ENCODE data around the gene GLI3.

Gene GLI3

DNA sequence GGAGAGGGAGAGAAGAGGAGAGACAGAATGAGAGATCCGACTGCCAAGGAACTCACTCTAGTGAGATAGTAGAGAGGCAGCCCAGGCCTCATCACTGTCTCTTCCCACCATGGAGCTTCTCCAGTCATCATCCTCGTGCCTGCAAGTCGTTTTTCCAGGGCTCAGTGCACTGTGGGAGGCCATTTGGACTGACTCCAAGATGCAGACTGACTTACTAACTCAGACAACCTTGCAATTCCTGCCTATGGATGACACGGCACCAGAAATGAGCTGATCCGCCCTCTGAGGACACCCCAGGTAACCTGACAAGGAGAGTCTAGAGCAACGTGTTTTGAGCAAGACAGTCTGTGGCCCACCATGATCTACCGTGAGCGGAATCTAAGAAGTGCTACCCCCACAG is 154.9 kb downstream of the GLI3 start:
- Mint-ChIP-seq H3K27me3 (no peaks in the 10 kb centered on the region), H3K27ac (ENCODE audit: low read depth) (no peak overlapping the region), H3K9me3 (no peaks in the 10 kb centered on the region), H3K36me3 (ENCODE audit: insufficient read depth) (no peaks in the 10 kb centered on the region), H3K4me3 (no peak overlapping the region), H3K4me1 (no peaks in the 10 kb centered on the region)
- DNase-seq (ENCODE audit: low spot score in 2 of 2) = no peak
- no peak for ATAC-seq (replicated peaks; ENCODE audit: extremely low read depth, poor library complexity, severe bottlenecking)

DNA sequence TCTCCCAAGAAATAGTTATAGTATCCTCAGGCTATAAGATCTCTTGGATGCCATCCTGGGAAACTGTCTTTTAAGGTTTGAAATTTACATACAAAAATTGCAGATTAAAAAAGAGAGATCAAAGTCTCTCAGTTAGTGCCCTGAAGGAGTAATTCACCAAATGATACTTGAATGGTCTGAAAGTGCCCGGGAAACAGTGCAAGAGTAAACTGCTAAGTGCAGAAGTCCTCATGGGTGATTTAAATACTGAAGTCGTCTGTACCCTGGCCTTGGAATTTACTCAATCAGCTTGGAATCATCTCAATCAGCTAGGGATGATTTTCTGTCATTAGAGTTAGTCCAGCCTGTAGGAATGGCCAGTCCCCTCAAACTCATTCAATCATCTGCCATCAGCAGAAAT is 155.3 kb downstream of the GLI3 start:
- no peaks in the 10 kb centered on the region for H3K27me3 Mint-ChIP-seq
- DNase-seq (ENCODE audit: low spot score in 2 of 2) (no peak), ATAC-seq (replicated peaks; ENCODE audit: extremely low read depth, poor library complexity, severe bottlenecking) (no peak)
- H3K4me1 Mint-ChIP-seq = no peaks in the 10 kb centered on the region
- no peaks in the 10 kb centered on the region for H3K9me3 Mint-ChIP-seq
- H3K4me3 Mint-ChIP-seq = no peak overlapping the region
- H3K27ac Mint-ChIP-seq (ENCODE audit: low read depth) = no peak overlapping the region
- no peaks in the 10 kb centered on the region for H3K36me3 Mint-ChIP-seq (ENCODE audit: insufficient read depth)

DNA sequence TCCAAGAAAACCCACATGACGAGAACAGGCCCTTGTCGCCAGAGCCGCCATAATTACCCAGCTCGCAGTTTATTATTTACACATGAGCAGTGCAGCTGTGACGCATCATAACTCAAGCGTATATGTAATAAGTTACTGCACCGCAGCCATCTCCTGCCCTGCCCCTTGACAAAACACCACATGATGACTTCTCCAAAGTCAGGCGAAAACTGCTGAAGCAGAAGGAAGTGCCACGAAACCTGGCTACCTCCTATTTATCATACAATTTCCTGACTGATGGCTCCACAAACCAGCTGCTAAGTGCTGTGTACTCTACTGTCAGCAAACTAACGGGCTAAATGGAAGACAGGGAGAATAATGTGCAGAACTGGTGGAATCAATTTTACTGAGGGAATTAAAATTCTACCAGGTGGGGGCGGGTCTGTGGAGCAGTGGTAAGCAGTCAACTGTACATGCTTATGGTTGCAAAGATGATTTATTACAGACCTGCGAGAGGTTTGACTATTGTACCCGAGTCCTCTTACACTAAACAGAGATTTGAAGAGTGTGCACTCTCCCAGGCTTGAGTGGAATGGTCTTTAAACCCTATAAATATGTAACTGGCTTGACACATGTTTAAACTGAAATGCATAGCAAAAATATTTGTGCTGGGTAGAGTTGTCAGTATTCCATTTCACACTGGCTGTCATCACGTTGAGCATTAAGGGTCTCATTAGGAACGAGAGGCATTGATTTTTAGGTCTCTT is 156.0 kb downstream of the GLI3 start:
- Mint-ChIP-seq H3K4me1 (no peaks in the 10 kb centered on the region), H3K36me3 (ENCODE audit: insufficient read depth) (no peaks in the 10 kb centered on the region)

DNA sequence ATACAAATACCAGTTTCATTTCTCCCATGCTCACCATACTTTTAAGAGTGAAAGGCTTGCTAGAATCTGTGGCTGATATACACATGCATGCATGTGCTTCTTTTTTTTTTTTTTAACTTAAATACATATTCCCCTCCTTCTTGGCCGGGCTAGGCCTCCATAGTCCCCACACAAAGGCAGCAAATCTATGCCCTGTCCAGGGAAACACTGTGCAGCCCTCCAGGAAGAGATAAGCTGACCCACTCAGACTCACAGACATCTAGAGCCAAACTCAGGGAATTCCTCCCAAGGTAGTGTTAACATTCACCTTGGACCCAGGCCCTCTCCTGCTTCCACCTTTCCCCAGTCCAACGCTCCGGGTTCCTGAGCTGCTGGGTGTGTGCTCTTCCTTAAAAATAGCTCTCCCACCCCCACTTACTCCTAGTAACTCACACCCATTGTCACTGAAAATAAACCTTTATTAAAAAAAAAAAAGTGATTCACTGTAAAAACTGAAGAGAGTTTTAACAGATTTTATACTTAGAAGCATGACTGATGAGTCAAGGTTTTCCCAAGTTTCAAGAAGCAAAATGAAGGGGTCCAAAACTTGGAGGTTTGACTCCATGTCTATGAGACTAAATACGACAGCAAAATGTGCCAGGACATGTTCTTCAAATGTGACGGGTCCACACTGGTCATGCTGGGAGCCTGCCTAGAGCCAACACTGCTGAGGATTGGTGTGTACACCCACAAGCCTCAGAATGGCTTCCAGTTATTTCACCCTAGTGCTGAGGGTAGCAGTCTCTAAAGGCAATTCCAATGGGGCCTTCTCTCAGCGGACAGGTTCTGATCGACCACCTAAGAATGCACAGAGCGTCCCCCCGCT is 159.5 kb downstream of the GLI3 start:
- H3K4me1 Mint-ChIP-seq = no peaks in the 10 kb centered on the region
- DNase-seq (ENCODE audit: low spot score in 2 of 2) (no peak), ATAC-seq (replicated peaks; ENCODE audit: extremely low read depth, poor library complexity, severe bottlenecking) (no peak)
- H3K9me3 Mint-ChIP-seq = no peaks in the 10 kb centered on the region
- H3K27me3 Mint-ChIP-seq = no peaks in the 10 kb centered on the region
- H3K4me3 Mint-ChIP-seq = no peak overlapping the region
- H3K27ac Mint-ChIP-seq (ENCODE audit: low read depth) = no peak overlapping the region
- H3K36me3 Mint-ChIP-seq (ENCODE audit: insufficient read depth) = no peaks in the 10 kb centered on the region

More for the DNA sequence above, 156.0 kb downstream of the GLI3 start:
- Mint-ChIP-seq H3K27ac (ENCODE audit: low read depth) (no peak overlapping the region), H3K4me3 (no peak overlapping the region), H3K9me3 (no peaks in the 10 kb centered on the region), H3K27me3 (no peaks in the 10 kb centered on the region)
- DNase-seq (ENCODE audit: low spot score in 2 of 2) (no peak), ATAC-seq (replicated peaks; ENCODE audit: extremely low read depth, poor library complexity, severe bottlenecking) (no peak)

DNA sequence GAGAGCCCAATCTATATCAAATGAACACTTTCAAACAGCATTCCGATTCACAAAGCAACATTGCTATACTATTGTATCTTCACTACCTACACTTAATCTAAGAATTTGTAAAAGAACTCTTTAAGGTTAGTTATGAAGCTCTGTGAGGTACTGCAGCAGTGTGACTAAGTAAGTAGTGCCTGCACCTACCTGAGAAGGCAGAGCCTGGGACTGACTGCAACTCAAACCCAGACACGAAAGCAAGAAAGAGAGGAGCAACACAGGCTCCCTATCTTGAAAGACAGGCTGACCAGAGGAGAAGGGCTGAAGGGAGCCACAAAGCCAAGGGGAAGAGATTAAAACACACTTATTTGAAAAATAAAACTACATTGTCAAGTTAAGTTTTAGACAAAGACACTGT is 160.1 kb downstream of the GLI3 start:
- H3K4me3 Mint-ChIP-seq = no peak overlapping the region
- peaks cover 1% of the 10 kb centered on the region for H3K36me3 Mint-ChIP-seq (ENCODE audit: insufficient read depth)
- ATAC-seq (replicated peaks; ENCODE audit: extremely low read depth, poor library complexity, severe bottlenecking) (no peak), DNase-seq (ENCODE audit: low spot score in 2 of 2) (no peak)
- H3K27ac Mint-ChIP-seq (ENCODE audit: low read depth) = no peak overlapping the region
- no peaks in the 10 kb centered on the region for H3K27me3 Mint-ChIP-seq
- no peaks in the 10 kb centered on the region for H3K4me1 Mint-ChIP-seq
- H3K9me3 Mint-ChIP-seq = no peaks in the 10 kb centered on the region

DNA sequence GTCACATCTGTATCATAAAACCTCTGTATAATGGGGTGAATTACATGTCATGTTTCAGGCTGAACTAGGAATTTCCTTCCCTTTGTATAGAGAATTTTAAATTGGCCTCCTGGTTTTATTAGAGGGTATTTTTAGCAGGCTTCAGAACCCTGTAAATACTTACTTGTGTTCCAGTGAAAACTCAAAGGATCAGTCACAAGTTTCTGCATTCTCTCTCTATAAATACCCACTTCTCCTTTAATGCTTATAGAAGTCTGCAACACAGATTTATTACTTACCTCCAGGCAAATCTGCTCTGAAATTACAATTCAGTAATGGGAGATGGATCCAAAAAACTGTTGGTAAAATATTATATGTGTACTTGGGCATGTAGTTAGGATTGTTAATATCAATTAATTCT is 161.6 kb downstream of the GLI3 start:
- ATAC-seq (replicated peaks; ENCODE audit: extremely low read depth, poor library complexity, severe bottlenecking) = no peak
- H3K27me3 Mint-ChIP-seq = no peaks in the 10 kb centered on the region
- H3K4me1 Mint-ChIP-seq = no peaks in the 10 kb centered on the region
- no peak overlapping the region for H3K27ac Mint-ChIP-seq (ENCODE audit: low read depth)
- DNase-seq (ENCODE audit: low spot score in 2 of 2) = no peak
- peaks cover 3% of the 10 kb centered on the region for H3K36me3 Mint-ChIP-seq (ENCODE audit: insufficient read depth)
- no peak overlapping the region for H3K4me3 Mint-ChIP-seq
- H3K9me3 Mint-ChIP-seq = no peaks in the 10 kb centered on the region

DNA sequence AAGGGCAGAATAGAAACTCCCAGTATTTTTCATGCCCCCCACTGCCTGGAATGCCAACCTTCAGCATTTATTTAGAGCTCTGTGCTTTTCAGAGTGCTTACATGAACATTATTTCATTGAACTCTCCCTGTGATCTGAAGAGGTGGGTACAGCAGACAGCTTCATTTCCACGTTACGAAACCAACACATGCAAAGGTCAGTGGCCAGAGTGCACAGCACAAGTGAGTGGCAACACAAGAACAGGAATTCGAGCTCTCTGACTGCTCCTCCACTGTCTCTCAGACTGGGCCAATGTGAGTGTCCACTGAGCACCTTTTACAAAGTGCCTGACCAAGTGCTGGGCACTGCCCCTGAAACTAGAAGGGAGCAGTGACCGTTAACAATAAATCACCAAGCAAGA is 162.9 kb downstream of the GLI3 start:
- H3K4me3 Mint-ChIP-seq = no peak overlapping the region
- ATAC-seq (replicated peaks; ENCODE audit: extremely low read depth, poor library complexity, severe bottlenecking) (no peak), DNase-seq (ENCODE audit: low spot score in 2 of 2) (no peak)
- H3K36me3 Mint-ChIP-seq (ENCODE audit: insufficient read depth) = peaks cover 3% of the 10 kb centered on the region
- no peaks in the 10 kb centered on the region for H3K4me1 Mint-ChIP-seq
- no peaks in the 10 kb centered on the region for H3K9me3 Mint-ChIP-seq
- no peak overlapping the region for H3K27ac Mint-ChIP-seq (ENCODE audit: low read depth)
- no peaks in the 10 kb centered on the region for H3K27me3 Mint-ChIP-seq

DNA sequence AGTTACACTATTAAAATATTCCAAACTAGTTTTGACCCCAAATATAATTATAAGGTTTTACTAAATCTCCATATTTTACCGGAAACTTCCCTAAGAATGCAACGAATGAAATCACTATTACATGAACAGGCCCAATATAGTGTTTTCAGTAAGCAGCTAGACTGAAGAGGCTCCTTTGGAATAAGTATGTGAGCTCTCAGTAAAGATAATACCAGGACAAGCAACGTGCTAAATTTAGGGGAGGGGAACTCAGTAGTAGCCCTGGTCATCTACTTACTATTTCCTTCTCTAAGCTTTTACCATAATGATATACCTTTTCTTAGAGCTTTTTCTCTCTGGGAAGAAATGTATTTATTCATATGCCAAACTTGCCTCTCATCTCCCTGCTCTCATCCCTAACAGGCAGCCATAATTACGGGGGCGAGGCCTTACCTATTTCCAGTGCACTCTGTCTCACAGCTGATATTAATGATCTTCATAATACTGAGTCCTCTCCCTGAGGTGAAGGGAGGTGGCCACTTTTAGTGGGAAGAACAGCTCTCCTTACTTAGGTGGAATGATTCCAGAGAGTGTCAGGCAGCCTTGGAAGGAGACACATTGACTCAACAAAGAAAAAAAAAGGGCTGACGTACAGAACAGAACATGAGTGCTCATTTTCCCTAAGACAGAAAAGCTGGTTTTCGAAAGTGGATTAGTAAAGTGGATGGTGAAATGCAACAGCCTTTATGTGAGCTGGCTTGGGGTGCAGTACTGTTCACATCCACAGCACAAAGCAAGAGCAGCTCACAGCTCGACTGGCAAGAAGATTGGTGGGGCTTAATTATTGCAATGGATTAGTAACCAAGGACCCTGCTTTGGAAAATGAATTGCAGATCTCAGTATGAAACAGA is 165.4 kb downstream of the GLI3 start:
- peaks cover 3% of the 10 kb centered on the region for H3K36me3 Mint-ChIP-seq (ENCODE audit: insufficient read depth)
- H3K27ac Mint-ChIP-seq (ENCODE audit: low read depth) = no peak overlapping the region
- no peaks in the 10 kb centered on the region for H3K27me3 Mint-ChIP-seq
- no peak for DNase-seq (ENCODE audit: low spot score in 2 of 2)
- ATAC-seq (replicated peaks; ENCODE audit: extremely low read depth, poor library complexity, severe bottlenecking) = no peak
- H3K4me1 Mint-ChIP-seq = no peaks in the 10 kb centered on the region
- H3K9me3 Mint-ChIP-seq = no peaks in the 10 kb centered on the region
- H3K4me3 Mint-ChIP-seq = no peak overlapping the region

DNA sequence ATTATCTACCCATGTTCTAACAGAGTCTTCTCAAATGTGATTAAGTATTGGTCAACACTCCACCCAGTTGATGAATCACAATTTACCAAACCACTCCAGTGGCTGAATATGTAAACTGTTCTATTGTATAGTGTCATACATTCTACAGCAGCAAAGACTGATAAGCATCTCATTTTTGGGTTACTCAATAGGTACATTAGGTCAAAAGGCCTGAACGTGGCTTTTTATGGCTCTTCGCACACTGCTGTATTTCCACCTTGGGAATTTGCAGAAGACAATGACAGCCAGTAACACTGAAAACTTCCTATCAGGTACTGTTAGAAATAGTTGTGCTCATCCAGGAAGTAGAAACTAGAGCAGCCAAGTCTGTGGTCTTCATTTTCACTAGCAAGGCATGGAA is 166.9 kb downstream of the GLI3 start:
- no peak for DNase-seq (ENCODE audit: low spot score in 2 of 2)

DNA sequence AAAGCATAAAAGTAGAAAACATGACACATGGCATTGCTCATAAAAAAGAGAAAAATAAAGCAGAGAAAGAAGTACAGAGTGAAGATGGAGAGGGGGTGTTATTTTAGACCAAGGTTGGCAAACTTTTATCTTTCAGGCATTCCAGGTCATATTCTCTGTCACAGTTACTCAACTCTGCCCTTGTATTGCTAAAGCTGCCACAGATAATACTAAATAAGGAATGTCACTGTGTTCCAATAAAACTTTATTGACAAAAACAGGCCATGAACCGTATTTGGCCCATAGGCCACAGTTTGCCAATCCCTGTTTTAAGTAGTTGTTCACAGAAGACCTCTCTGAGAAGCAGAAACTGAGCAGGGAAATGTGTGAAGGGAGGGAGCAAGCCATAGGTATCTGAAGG is 167.4 kb downstream of the GLI3 start:
- ATAC-seq (replicated peaks; ENCODE audit: extremely low read depth, poor library complexity, severe bottlenecking) = no peak
- no peak overlapping the region for H3K27ac Mint-ChIP-seq (ENCODE audit: low read depth)
- no peaks in the 10 kb centered on the region for H3K27me3 Mint-ChIP-seq
- H3K4me3 Mint-ChIP-seq = no peak overlapping the region
- H3K9me3 Mint-ChIP-seq = no peaks in the 10 kb centered on the region
- no peaks in the 10 kb centered on the region for H3K4me1 Mint-ChIP-seq
- no peak for DNase-seq (ENCODE audit: low spot score in 2 of 2)
- H3K36me3 Mint-ChIP-seq (ENCODE audit: insufficient read depth) = peaks cover 3% of the 10 kb centered on the region

More for the DNA sequence above, 166.9 kb downstream of the GLI3 start:
- Mint-ChIP-seq H3K9me3 (no peaks in the 10 kb centered on the region), H3K27ac (ENCODE audit: low read depth) (no peak overlapping the region), H3K4me1 (no peaks in the 10 kb centered on the region), H3K4me3 (no peak overlapping the region), H3K27me3 (no peaks in the 10 kb centered on the region), H3K36me3 (ENCODE audit: insufficient read depth) (peaks cover 3% of the 10 kb centered on the region)
- no peak for ATAC-seq (replicated peaks; ENCODE audit: extremely low read depth, poor library complexity, severe bottlenecking)

DNA sequence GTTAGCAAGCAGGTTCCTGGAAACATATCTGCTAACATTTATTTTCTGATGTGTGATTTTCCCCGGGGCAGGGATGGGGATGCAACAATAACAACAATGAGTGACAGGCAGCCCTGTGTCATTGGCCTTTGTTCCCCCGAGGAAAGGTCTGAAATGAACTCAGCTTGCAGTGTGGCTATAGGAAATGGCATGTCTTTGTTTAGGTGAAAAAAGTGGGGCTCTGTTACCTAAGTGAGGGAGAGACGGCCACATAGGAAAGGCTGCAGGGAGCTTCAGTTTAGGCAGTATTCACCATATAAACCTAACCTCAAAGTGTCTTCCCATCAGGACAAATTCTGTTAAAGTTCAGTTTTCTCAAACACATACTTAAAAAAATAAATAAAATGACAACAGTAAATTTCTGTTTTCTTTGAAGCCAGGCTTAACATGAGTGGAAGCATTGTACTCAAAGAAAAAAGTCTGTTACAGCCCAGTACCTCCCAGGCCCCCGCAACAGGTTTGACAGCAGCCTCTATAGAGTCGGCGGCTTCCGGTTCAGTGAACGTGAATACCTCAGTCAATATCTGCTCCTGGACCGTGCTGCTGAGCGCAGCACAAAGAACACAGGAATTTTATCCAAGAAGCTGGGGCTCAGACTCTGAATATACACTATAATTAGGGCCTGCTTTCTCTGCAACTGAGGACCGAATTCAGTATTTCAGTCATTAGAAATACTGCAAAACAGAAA is 168.3 kb downstream of the GLI3 start:
- H3K9me3 Mint-ChIP-seq = no peaks in the 10 kb centered on the region
- no peaks in the 10 kb centered on the region for H3K27me3 Mint-ChIP-seq
- no peak overlapping the region for H3K27ac Mint-ChIP-seq (ENCODE audit: low read depth)
- peaks cover 3% of the 10 kb centered on the region for H3K36me3 Mint-ChIP-seq (ENCODE audit: insufficient read depth)
- DNase-seq (ENCODE audit: low spot score in 2 of 2) (no peak), ATAC-seq (replicated peaks; ENCODE audit: extremely low read depth, poor library complexity, severe bottlenecking) (no peak)
- no peak overlapping the region for H3K4me3 Mint-ChIP-seq
- H3K4me1 Mint-ChIP-seq = no peaks in the 10 kb centered on the region

DNA sequence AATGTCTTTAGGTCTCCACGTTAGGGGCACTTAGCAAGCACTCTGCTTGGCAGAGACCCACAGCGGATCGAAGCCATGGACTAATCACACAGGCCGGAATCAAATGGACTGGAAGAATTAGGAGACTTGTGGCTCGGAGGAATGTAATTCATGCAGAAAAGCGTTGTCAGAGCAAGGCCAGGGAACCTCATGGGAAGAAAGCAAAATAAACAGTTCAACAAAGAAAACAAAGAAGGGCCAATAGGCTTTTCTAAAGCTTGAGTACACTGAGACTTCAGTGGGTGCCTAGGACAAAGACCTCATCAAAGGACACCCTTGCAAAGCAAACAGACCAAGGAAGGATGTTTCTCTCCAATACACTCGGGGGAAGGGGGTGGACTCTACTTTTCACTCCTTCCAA is 171.1 kb downstream of the GLI3 start:
- H3K4me3 Mint-ChIP-seq = no peak overlapping the region
- no peak for DNase-seq (ENCODE audit: low spot score in 2 of 2)
- no peaks in the 10 kb centered on the region for H3K27me3 Mint-ChIP-seq
- H3K36me3 Mint-ChIP-seq (ENCODE audit: insufficient read depth) = no peaks in the 10 kb centered on the region
- no peaks in the 10 kb centered on the region for H3K9me3 Mint-ChIP-seq
- ATAC-seq (replicated peaks; ENCODE audit: extremely low read depth, poor library complexity, severe bottlenecking) = no peak
- H3K4me1 Mint-ChIP-seq = no peaks in the 10 kb centered on the region
- H3K27ac Mint-ChIP-seq (ENCODE audit: low read depth) = no peak overlapping the region

Measured in central memory CD8-positive, alpha-beta T cell (primary cell).